ENCODE measurements around the gene ARHGAP44.

Gene ARHGAP44, protein sequence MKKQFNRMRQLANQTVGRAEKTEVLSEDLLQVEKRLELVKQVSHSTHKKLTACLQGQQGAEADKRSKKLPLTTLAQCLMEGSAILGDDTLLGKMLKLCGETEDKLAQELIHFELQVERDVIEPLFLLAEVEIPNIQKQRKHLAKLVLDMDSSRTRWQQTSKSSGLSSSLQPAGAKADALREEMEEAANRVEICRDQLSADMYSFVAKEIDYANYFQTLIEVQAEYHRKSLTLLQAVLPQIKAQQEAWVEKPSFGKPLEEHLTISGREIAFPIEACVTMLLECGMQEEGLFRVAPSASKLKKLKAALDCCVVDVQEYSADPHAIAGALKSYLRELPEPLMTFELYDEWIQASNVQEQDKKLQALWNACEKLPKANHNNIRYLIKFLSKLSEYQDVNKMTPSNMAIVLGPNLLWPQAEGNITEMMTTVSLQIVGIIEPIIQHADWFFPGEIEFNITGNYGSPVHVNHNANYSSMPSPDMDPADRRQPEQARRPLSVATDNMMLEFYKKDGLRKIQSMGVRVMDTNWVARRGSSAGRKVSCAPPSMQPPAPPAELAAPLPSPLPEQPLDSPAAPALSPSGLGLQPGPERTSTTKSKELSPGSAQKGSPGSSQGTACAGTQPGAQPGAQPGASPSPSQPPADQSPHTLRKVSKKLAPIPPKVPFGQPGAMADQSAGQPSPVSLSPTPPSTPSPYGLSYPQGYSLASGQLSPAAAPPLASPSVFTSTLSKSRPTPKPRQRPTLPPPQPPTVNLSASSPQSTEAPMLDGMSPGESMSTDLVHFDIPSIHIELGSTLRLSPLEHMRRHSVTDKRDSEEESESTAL

DNA sequence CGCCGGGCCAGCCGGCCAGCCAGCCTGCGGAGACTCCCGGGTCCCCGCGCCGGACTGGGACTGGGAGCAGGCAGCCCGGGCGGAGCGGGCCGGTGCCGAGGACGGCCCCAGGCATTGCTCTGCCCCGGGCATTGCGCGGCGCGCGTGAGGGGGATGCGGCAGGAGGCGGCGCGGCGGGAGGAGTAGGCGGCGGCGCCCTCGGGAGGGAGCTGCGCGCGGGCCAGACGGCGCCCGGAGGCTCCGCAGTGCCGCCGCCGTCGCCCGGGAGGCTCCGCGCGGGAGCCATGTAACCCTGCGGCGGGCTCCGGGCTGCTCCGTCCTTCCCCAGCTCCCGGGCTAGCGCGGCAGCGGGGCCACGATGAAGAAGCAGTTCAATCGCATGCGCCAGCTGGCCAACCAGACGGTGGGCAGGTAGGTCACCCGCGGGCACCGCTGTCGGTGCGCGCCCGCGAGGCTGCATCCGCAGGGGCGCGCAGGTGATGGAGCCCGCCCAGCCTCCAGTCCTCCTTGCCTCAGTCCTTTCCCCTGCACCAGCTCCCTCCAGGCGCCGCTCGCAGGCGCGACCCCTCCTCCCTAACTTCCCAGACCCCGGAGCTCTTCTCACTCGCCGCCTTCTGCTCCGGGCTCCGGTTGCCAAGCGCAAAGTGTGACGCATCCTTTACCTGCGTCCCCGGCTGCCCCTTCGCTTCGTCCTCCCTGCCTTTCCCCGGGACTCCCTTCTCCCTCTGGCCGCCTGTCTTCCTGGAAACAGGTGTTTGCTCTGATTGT lies at the start of gene ARHGAP44:
TSS of gene ARHGAP44 (plus strand) at position 18 of the 768 bp plus-strand sequence. CDS start at position 359, 341 bp downstream.
- DNase-seq (ENCODE audit: low read depth in 2 of 2), result no peak

DNA sequence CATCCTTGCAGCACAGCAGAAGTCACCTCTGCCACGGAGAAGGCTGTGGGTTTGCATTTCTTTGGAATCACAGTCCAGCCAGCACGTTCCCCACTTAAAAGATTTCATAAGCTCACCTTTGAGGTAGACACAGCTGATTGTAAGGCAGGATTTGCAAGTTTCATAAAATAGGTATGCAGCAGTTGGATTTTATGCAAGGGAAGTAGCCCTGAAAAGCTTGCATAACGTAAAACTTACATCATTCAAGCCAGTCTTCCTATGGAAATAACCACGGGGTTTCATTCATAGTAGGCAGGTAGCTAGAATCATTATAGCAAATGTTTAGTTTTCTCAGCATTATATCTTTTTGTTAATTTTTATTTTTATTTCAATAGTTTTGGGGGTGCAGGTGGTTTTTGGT lies 49.8 kb upstream of the ARHGAP44 start:
- DNase-seq (ENCODE audit: low read depth in 2 of 2), result no peak

DNA sequence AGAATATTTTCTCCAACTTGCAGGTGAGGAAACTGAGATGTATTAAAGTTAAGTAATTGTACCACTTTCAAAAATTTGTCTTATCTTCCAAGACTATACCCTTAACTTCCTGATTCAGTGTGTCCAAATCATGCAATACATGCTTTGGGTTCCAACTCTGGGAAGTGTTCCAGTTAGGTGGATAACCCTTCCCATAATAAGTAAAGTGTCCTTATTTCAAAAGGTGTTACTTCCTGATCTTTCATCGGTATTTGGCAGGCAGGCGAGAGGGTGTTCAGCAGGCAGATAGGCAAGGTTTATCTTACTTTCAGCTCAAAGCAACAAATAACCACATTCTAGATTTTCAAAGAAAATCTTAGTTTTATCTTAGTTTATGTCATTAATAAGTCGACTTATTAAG lies 46.3 kb upstream of the ARHGAP44 start:
- DNase-seq (ENCODE audit: low read depth in 2 of 2), result no peak

DNA sequence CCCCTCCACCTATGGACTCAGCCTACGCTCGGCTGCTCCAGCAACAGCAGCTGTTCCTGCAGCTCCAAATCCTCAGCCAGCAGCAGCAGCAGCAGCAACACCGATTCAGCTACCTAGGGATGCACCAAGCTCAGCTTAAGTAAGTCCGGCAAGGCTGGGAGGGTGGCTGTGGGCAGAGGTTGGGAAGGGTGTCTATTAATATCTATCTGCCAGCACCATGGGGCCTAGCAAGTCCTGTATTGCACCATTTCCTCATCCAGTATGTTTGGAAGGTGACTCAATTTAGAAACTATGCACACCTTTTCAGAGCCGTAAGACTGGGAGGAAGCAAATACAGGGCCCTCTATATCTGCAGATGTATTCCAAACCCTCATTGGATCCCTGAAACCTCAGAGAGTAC lies 45.0 kb upstream of the ARHGAP44 start:
- no peak for DNase-seq (ENCODE audit: low read depth in 2 of 2)

DNA sequence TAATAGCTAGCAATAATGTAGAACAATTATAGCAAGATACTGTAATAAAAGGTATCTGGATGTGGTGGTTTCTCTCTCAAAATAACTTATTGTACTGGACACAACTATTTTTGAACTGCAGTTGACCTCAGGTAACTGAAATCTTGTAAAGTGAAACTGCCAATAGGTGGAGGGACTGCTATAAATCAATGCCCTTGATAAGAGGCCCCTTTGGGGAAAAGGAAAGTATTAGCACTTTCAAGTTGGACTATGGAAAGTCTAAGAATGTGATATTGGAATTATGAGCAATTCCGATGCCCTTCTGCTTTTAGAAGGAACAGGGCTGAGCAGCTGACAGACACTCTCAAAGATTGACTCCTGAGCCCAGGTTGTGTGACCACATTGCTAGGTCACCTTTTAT lies 44.5 kb upstream of the ARHGAP44 start:
- no peak for DNase-seq (ENCODE audit: low read depth in 2 of 2)

DNA sequence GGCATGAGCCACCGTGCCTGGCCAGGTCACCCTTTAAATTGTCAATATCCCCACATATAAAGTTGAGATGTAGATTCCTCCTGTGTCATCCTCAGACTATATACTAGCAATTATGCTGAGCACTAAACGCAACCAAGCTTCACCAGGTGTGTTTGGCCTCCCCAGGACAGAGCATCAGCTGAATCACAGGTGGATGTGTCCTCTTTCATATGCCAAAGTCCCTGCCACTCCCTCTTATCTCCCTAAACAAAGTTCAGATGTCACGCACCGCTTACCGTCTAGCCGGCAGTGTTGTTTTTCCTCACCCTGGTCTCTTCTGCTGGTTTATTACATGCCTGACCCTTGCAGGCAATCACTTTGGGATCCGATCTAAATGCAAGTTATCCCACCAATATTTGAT lies 43.8 kb upstream of the ARHGAP44 start:
- no peak for DNase-seq (ENCODE audit: low read depth in 2 of 2)

DNA sequence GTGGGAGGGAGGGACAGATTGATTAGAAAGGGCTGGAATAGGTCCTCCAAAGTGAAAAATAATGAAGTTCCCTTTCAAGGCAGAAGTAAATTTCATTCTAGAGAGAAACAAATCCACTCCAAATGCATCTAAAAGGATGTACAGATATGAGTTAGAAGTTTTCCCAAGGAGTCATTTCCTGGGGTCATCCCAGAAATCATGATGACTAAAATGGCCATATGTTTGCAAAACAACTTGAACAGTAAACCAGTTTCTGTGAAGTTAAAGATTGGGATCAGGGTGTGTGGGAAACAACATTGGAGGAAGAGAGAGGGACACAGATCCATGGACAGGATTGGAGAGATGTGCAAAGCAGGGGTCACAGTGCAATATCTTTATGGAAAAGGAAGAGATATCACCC lies 32.5 kb upstream of the ARHGAP44 start:
- DNase-seq (ENCODE audit: low read depth in 2 of 2), result no peak

DNA sequence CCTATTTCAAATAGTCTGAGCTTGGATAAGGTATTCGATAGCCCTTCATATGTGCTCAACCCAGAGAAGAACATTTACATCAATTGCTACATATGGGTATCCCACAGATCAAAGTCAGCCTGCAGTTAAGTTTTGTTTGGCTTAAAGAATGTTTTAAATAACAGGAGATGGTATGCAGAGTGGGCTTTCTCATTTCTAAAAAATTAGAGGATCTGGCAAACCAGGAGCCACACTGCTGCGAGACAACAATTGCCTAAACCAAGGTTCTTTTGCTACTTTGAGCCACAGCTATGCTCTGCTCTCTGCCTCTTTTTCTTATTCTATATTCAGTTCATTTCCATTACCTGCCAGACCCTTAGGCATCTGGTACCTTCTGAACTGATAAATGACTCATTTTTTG lies 30.2 kb upstream of the ARHGAP44 start:
- DNase-seq (ENCODE audit: low read depth in 2 of 2), result no peak

DNA sequence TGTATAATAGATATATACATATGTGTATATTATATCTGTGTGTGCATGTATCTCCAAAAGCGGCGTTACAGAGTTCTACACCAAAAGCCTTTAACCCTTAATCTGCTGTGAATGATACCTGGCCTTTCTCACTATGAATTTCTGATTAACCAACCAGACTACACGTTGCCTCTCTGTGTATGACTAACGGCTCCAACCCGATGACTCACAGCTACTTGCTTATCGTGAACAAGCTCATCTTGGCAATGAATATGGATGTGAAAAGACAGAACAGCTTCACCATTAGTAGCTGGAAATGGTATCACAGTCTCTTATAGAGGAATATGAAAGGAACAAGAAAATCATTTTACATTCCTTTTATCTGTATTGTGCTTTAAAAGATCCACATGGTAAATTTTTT lies 23.8 kb upstream of the ARHGAP44 start:
- no peak for DNase-seq (ENCODE audit: low read depth in 2 of 2)

DNA sequence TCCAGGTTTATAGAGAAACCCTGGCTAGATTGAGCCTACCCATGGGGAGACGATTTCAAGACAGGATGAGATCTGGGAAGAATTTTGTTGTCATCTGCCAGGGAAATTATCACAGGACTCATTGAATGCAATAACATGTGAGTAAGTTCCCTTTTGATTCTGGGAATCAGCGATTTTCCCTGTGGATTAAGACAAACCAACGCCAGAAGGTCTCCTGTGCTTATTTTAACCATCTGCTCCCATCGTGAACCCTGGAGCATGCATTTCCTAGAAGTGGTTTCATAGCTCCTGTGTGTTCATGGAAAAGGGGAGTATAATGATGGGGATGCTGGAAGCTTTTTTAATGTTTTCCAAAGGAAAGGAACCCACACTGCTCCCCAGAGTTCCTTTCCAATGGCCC lies 21.0 kb upstream of the ARHGAP44 start:
- DNase-seq (ENCODE audit: low read depth in 2 of 2), result no peak

DNA sequence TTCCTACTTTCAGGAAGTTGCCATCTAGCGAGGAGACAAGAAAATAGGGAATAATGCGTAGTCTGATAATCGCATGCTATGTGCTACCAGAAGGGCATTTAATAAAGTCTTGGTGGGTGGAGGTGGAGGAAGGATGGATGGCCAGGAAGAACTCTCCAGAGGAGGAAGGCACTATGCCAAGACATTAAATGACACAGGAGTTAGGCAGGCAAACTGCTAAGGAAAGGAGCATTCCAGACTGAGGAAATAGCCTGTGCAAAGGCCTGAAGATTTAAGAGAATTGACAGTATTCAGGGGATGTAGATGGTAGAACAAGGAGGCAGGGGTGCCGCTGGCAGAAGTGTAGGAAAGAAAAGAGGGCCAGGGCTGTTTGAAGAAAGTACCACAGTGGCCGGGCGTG lies 19.3 kb upstream of the ARHGAP44 start:
- no peak for DNase-seq (ENCODE audit: low read depth in 2 of 2)

DNA sequence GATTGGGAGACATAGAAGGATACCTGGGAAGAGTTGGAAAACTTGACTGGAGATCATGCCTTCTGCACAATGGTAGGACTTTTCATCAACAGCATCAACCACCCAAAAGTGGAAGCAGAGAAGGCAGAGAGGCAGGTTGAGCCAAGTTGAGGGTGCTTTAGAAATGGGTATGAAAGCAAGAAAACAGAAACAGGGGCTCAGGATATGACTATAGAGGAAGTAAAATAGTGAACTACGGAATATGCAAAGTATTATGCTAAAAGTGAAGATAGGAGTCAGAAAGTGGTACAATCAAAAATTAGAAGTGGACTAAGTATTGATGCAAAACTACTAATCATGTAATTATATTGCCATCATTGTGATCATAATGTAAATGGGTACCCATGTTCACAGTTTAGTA lies 16.1 kb upstream of the ARHGAP44 start:
- no peak for DNase-seq (ENCODE audit: low read depth in 2 of 2)

DNA sequence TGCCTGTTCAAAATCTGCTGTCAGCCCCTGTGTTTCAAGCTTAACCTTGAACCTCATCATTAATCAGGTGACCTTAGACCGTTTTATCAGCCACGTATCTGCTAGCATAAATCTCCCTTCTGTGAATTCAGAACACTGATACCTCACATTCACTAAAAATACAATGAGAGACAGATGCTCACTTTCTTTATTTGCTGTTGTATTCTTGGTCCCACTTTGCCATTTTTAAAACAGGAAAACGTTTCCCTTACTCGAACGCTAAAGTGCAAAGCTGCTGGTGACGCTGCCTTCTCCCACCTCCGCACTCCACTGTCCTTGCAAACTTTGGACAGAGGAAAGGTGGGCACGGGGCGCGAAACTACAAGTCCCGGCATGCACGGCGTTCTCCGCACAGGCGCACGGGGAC lies 220 bp upstream of the ARHGAP44 start:
- peak in 1 of 2 donors; percentile 13 for DNase-seq (ENCODE audit: low read depth in 2 of 2)

DNA sequence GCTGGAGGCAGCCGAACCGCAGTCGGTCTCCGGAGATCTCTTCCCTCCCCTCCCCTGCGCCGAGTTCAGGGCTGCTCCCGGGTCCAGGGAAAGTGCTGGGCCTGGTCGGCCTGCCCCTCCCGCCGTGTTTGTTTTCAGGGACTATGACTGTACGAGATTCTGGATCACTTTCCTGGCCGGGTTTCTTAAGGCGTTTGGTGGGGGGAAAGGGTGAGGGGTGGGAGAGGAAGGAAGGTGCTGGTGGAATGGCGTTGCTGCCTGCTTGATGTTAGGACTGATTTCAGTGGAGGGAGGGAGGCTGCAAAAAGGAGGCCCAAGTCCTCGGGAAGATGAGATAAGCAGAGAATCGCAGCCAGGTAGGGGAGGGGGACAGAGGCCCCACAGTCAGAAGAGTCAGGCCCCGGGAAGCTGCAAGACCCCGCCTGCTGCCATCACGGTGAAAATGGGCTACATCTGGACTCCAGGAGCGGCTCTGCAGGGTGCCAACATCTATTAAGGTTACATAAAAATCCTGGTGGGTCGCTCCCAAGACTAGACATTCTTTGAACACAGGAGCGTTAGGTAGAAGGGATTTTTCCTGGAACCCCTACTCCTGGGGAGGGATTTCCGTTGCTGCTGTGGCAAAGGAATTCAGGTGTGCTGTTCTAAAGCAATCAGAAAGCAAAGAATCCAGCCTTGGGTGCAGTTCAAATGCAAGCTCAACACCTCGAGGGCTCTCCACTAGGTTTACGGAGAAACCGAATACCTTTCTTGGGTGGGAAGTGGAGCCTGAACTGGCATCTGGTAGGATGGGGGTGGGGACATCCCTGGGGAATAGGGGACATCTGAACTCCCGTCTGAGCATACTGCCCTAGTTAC lies 1.2 kb downstream of the ARHGAP44 start:
- no peak for DNase-seq (ENCODE audit: low read depth in 2 of 2)

DNA sequence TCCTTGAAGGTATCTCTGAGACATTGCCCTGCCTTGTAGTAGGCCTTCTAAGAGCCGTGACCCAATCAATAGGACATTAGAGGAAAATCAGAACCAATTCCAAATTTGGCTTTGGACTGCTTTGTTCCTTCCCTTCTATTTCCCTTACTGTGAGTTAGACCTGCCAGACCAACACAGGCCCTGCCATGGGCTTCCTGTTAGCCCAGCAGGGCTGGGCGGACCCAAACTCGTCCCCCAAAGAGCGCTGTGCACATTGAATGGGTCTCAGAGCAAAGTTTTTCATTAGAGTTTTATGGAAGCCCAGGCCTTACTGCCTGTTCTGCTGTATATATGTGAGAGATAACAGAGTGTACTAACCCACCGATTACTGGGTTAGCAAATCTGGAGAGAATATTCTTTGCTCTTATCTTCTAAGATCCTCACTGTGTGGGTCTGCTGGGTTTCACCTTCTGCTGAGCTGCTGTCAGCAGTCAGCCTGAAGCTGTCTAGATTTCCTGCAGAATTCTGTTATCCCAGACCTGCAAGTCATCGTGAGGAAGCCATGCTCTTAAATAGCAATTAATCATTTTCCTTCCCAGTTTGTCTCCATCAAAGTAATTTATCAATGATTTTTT lies 5.7 kb downstream of the ARHGAP44 start:
- no peak for DNase-seq (ENCODE audit: low read depth in 2 of 2)

DNA sequence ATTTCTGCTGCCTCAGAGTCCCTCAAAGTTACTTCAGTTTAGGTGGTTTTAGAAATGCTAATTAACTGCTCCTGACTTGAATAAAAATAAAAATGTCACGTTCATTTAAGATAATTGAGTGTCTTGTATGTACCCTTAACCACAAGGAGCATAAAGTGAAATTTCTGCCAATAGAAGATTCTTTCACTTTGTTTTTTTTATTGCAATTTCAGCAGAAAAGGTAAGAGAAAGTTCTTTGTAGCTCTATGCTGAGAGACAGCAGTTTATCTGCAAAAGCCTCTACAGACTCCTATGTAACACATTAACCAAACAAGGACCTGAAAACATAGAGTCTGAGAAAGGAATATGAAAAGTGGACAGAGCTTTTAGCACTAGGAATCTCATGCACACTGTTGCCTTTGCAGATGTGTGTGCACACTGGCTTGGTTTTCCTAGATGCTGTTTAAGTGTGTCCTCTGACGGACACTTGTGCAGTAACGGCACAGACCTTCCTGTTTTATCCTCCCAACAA lies 11.6 kb downstream of the ARHGAP44 start:
- DNase-seq (ENCODE audit: low read depth in 2 of 2), result no peak

DNA sequence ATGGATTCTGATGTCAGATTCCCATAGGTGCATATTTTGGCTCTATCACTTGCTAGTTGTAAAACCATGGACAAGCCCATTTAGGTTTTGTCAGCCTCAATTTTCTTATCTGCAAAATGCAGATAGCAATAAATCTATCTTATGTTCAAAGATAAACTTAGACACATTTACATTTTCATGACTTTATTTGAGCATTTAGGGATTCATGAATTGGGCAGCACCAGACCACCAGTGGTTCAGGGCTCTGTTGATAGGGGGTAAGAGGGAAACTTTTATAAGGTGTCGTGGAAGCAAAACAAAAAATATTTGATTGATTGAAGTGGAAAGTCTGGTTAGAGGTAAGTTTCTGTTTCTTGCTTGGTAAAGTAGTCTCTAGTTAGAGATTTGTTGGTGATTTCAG lies 17.3 kb downstream of the ARHGAP44 start:
- no peak for DNase-seq (ENCODE audit: low read depth in 2 of 2)

DNA sequence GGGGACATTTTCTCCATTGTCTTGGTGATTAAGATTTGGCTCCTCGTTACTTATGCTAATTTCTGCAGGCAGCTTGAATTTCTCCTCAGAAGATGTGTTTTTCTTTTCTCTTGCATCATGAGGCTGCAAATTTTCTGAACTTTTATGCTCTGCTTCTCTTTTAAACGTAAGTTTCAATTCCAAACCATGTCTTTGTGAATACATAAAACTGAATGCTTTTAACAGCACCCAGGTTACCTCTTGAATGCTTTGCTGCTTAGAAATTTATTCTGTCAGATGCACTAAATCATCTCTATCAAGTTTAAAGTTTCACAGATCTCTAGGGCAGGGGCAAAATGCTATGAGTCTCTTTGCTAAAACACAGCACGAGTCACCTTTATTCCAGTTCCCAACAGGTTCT lies 19.4 kb downstream of the ARHGAP44 start:
- no peak for DNase-seq (ENCODE audit: low read depth in 2 of 2)

DNA sequence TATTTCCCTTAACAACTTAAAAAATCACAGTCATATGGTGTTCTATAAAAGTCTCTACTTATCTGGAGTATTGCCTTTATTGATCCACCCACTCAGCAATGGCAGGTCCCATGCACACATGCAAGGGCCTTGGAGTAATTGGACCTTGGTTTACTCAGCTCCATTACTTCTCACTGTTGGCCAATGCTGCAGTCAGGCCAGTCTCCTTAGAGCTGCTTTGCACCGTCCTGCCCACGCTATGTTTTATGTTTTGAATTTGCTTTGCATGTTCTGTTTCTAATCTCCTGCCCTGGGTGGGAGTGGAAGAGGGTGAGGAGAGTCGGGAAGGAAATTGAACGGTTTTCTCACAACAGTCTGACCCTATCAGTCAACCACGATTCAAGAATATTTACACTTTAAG lies 23.6 kb downstream of the ARHGAP44 start:
- no peak for DNase-seq (ENCODE audit: low read depth in 2 of 2)

DNA sequence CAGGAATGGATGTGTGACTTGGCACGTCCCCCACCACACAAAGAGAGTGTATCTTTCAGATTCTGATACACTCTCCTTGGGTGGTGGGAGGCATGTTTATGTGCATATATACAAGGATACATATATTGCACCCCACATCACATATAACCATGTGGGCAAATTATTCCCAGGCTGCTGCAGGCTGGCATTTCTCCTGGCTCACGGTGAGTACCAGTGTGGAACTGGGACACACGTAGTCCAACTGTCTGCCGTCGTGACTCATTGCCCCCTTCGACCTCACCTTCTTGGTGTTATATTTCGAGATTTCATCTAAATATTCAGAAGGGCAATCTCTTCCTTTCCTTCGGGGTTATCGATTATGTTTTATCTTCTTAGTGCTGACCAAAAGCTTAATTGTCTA lies 24.4 kb downstream of the ARHGAP44 start:
- DNase-seq (ENCODE audit: low read depth in 2 of 2), result no peak

DNA sequence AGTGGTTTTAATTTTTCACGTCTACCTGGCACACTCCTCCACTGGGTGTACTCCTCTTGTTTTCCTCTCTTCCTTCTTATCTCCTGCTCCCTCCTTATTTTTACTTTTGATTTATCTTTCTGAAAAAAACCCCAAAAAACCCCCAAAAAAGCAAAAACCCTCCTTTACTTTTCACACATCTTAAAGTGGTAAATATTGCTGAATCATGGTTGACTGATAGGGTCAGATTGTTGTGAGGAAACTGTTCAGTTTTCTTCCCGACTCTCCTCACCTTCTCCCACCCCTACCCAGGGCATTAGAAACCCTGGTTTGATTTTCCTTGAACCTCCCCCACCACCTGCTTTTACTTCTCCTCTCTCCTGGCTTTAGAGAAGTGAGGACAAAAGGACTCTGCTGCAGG lies 25.4 kb downstream of the ARHGAP44 start:
- no peak for DNase-seq (ENCODE audit: low read depth in 2 of 2)
